NCI-H1436 treated with DMSO at 0.1 percent for 48 hours (cell line): ENCODE results near the gene HMX3.

Source experiments
- DNase-seq: peaks from one replicate; lab custom pipeline; 2025; lab: John Stamatoyannopoulos, UW

HMX3 gene

DNA sequence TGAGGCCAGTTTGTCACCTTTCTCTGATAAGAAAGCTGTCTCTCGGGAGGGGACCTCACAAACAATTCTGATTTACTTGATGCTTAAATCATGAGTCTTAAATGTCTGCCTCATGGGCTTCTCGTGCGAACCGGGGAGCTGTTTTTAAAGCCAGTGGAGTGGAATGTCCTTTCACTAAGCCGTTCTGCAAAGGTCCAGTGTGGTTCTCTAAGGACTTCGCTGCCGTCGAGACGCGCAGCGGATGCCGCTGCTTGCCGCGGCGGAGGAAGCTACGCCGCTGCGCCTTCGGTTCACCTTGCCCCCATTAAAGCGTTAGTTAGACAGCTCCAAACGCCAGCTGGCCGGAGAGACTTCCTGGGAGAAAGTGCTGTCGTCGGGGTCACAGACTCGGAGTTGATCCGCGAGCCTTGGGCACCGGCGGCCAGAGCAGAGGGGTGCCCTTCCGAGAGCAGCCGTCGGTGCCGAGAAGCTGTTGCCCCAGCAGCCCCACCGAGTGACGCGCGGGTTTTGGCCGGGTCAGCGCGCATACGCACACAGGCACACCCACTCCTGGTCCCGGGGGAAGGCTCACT lies 1.3 kb upstream of the HMX3 start:
- DNase-seq = no peak

DNA sequence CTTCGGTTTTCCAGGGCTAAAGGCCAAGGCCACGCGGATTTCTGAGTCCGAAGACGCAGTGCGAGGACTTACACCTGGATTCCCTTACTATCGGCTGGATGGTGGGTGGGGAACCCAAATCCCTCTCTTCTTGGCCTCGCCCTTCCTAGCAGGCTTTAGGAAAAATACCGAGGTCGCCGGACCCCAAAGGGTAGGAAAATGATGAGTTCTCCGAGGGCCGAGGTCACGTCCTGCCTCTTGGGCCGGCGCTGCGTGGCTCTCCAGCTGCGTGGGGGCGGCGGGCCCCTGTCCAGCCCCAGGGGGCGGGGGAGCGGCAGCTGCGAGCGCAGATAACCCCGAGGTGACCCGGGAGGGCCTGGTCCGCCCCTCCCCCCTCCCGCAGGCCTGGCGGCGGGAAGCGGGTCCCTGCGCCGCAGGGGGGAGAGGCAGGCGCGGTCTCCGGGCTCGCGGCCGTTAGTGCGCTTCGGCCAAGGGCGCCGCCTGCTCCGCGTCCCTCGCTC lies 805 bp upstream of the HMX3 start:
- DNase-seq = no peak

DNA sequence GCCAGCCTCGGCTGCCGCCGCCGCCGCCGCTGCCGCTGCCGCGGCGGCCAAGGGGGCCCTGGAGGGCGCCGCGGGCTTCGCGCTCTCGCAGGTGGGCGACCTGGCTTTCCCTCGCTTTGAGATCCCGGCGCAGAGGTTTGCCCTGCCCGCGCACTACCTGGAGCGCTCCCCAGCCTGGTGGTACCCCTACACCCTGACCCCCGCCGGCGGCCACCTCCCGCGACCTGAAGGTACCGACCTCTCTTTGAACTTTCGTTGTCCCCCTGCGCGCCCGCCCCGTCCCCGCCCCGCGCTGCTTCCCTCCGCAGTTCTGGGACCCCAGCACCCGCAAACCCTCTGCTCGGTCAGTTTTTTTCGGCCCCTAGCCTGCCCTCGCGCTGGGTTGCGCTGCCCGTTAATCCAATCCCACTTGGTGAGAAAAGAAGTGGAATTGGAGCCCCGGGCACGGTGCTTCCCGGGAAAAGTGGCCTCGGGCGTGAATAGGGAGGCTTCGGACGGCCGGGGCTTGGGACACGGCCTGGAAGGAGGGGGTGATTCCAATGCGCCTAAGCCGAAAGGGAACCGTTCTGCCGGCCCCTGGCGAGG lies 543 bp downstream of the HMX3 start:
- no peak for DNase-seq

DNA sequence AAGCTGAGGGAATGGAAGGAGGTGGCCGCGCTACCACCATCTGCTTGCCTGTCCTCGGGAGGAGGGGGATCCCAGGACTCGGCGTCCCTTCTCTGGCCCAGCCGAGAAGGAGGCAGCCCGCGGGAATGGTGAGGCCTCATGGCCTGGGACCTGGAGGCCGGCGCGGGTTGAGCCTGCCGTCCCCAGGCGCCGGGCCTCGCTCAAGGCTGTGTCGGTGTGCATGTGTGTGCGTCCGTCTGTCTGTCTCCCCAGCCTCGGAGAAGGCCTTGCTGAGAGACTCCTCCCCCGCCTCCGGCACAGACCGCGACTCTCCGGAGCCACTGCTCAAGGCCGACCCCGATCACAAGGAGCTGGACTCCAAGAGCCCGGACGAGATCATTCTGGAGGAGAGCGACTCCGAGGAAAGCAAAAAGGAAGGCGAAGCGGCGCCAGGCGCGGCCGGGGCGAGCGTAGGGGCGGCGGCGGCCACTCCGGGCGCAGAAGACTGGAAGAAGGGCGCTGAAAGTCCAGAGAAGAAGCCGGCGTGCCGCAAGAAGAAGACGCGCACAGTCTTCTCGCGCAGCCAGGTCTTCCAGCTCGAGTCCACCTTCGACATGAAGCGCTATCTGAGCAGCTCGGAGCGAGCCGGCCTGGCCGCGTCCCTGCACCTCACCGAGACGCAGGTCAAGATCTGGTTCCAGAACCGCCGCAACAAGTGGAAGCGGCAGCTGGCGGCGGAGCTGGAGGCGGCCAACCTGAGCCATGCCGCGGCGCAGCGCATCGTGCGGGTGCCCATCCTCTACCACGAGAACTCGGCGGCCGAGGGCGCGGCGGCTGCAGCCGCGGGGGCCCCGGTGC lies 1.3 kb downstream of the HMX3 start:
- no peak for DNase-seq

DNA sequence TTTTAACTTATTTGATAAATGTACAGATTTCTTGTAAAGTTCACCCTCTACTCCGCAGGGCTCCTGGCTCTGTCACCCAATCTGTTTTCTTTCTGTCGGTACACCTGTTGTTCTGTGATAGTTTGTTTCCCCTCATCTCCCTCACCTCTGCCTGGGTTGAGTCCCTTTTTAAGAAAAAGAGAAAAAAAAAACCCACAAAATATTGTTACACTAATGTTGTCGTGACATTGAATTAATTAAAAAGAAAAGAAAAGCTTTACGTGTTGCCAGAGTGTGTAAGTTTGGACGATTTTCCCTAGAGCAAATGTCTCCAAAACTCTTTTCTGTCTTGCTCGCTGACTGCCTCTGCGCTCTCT lies 3.4 kb downstream of the HMX3 start:
- no peak for DNase-seq

DNA sequence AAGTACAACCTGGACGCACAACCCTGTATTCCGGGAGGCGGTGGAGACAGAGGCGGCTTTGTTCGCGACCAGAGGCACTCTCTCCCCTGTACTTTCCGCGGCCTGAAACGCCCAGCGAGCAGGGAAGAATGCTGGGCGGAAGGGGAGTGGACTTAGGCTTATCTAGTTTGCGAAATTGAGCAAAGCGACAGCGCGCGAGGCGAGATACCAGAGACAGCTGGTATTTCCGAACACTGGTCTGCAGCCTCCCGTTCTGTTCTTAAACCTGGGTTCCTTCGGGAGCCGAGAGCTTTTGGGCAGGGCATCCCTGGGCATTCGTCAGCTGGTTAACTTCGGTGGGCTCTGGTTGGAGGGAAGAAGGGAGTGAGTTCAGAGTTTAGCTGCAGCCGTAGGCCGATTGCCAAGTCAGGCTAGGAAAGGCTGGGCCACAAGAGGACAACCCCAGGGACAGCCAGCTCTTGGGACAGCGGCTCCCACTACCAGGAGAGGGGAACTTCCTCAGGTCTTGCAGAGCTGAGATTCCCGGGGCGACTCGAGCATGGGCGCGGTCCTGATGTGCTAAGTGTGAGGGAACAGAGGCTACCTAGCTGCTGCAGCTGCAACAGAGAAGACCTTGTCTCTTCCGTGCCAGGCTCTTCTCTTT lies 3.9 kb downstream of the HMX3 start:
- DNase-seq = no peak

DNA sequence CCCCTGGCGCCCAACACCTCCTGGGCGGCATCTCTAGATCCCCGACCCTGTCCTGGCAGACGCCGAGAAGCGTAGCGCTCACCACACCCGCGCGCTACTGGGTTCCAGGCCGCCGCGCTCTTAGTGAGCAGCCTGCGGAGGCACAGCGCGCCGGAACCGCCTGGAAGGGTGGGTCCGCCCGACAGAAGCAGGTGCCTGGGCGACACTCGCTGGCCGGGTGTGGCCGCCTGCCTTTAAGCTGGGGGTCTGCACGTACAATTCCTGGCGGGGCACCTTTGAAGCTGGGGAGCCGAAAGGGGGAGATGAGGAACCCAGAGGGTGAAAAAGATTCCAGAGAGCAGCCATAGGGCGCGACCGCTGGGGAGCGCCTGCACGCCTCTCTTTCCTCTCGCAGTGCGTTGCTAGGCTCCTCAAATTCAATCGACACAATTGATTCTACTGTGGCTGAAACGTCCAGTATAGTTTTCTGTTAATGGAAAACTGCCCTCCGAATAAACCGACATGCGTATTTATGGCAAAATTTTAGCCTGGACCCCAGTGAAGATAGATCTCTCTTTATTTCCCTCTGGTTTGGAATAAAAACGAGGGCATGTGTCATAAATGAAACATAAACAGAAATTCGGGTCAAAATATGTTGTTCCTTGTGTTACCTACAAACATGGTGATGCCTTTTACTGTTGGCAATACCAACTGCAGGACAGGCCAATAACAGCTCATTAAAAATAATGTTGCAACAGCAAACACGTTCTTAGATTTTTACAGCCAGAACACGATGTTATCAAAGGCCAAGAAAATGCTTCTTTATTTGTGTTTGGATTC lies 4.6 kb downstream of the HMX3 start:
- no peak for DNase-seq

DNA sequence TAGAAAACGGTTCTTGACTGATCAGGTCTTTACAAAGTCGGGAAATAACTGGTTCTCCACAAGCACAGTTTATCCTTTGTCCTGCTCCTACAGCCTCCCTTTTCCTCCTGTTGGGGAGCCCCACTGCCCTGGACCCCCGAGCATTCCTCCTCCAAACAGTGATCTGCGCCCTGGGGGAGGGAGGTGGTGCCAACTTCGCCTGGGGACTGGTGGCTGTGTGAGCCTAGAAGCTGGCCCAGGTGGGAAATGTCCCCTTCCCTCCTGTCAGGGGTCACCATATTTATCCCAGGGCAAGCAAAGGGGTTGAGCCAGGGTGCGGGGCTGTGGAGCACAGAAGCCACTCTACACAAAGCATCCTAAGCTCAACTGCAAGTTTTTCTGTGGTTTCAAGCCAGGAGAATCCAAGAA lies 5.2 kb downstream of the HMX3 start:
- DNase-seq = no peak

DNA sequence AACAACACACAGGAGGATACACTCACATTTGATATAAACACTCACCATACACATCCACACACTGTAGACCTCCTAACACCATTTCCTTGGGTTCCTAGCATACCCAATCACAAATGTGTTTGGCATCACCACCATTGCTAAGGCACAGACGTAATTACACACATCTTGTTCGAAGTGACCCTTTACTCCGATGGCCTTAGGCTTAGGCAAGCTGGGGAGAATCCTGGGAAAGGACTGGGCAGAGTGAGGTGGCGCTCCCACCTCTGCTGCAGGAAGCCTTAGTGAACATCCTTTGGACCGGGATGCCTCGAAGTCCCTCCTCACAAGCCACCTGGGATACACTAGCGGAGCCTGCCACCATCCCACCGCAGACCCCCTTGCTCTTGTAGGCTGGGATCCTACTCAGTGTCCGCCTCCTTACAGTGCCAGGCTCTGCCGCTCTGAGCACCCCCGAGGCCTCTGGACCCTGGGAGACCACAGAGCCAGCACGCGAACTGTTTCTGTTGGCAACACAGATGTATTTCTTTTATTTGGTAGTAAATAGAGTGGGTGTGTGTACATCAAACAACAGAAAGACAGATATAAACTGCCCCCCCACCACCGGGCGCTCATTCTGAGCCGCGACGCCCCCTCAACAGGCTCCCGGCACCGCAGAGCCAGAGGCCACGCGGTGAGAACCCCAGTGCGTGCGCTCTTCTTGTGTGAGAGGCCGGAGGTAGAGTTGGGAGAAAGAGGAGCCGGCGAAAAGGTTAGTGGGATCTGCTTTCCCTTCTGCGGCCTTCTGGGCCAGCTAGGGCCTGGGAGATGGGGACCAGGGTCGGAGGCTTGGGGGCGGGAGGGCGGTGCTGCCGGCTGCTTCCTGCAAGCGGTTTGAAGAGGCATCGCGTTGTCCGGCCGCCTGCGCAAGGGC lies 6.3 kb downstream of the HMX3 start:
- no peak for DNase-seq

DNA sequence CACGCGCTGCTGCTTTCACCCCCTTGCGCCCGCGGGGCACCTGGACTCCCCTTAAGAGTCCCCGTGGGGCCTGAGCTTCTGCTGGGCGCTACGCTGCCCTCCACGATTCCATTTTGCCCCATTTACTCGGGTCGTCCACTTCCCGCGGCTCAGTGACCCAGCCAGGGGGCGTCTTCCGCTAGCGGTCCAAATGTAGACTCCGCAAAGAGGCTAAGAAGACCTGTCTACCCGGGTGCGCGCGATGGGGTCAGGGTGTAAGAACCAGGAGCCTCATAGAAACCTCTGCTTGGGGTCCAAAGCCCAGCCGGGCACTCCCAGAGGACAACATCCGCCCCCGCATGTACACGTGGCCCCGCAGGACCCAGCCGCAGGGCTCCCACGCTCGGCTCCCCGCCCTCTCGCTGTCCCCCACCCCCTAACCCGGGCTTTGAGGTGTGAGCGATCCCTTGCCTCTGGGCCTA lies 7.0 kb downstream of the HMX3 start:
- no peak for DNase-seq

DNA sequence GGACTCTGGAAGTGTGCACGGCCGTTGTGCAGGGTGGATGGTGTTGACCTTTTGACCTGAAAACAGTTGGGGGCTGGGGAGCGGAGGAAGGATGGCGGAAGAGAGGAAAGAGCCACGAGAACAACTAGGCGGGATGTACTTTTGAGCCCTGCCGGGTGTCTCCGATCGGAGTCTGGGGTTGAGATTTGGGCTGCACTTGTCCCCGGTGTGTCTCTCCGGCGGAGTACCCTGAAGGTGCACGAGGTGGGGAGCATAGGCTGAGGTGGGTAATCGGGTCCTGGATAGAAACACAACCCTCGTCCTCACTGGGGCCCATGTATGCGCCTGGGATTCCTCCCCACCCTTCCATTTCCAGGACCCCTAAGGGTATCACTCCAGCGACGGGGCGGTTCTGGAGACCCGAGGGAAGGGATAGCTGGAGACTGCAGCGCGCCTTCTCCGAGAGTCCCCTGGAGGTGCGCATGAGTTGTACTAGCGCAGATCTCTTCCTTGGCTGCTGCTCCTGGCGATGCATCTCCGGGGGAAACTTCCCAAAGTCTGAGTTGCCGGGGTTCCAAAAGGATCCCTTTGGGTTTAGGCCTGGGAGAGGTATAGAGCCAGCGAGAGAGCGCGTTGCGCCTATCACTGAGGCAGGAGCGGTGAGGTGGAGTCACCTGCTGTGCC lies 7.5 kb downstream of the HMX3 start:
- DNase-seq = no peak

DNA sequence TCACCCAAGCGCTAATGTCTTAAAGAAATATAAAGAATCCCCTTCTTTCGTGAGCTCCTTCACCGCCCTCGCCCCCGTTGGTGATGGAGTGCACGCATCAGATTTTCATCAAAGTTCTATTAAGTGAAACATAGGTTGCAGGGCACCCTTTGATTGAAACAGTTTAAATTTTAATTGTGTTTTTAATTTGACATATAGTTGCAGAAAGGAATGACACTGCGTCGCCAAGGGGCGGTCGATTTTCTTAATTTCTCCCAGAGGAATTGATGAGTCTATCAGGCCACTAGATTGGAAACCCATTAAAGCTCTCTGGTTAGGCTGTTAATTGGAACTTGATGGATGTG lies 8.0 kb downstream of the HMX3 start:
- no peak for DNase-seq

DNA sequence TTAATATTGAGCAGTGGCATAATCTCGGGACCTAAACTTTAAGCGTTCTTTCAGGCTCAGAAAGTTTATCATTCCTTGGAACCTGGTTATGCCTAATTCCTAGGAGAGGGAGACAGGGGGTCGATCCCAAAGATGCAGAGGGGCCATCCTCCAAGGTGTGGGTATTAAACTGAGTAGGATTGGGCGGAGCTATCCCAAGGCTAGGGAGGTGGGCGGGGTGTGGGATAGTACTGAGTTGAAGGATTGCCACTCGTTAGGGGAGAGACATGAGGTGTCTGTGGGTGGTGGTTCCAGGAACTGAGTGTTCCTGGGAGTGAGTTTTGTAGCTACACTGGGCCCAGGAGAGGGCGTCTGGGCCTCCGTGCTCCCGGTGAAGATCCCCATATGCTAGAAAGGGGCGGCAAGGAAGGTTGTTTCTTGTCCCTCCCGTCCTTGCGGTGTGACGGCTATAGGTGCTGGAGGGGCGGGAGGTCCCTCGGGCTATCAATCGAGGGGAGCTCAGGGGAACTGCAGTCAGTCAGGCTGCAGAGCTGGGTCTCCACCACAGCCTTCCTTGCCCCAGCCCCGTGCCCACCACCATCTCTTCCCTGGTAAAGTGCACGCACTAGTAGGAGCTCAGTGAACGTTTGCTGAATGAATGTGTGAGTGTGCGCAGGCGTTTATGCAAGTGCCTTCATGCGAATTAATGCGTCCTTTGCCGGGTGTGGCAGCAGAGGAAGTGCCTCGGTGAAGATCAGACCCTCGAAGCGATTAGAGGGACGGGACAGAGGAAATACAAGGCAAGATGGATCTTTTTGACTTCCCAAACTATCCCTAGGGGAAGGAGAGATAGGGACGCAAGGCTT lies 9.1 kb downstream of the HMX3 start:
- no peak for DNase-seq

DNA sequence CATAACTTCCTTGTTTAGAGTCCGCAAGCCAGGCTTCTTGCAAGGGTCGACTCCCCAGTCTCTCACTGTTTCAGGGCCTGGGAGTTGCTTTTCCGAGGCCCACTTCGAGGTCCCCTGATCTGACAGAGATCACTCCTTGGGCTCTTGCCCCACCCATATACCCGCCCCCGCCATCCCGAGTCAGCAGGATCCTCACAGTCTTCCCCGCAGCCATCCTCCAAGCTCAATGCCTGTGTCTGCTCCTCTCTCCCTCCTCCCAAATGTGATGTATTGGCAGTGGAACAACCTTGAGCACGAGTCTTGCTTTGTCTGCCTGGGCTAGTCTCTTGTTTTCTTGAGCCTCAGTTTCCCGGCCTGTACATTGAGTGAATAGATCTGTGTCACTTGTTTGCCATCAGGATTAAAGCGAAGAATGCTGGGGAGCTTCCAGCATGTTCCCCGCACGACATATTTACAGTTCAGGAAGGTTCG lies 9.8 kb downstream of the HMX3 start:
- DNase-seq = no peak

DNA sequence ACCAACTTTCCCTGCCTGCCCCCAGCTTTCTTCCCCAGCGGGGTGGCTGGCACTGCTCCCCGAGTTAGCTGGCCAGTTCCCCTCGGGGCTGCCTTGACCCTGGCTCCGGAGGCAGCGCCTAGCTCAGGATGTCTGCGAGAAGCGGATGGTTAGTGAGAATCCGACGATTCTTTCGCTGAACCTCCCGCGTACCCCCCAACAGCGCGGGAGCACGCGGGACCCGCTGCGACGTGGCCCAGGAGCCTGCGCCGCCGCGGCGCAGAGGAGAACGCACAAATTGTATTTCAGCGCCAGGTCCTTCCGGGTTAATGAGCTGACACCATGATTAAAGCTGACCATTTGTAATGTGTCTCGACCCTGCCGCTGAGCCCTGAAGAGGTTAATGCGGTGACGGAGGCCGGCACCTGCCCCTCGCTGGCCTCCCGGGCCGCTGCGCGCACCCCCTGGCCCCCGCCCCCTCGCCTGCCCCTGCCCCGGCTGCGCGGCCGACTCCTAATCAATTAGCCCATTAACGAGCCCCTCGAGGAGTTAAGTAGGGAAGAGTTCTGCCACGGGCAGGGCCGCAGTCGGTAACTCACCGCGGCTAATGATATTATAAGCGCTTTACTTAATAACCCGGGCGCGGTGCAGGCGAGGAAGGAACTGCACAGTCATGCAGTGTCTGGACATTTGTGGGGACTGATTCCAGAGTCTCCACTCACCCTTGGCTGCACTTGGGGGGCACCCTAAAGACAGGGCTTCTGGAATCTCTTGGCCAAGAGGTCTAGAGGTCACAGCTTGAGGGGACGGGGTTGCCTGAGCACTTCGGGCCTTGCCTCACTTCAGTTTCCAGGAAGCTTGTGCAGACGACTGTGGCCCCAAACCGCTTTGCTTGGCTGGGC lies 10.5 kb downstream of the HMX3 start:
- no peak for DNase-seq

DNA sequence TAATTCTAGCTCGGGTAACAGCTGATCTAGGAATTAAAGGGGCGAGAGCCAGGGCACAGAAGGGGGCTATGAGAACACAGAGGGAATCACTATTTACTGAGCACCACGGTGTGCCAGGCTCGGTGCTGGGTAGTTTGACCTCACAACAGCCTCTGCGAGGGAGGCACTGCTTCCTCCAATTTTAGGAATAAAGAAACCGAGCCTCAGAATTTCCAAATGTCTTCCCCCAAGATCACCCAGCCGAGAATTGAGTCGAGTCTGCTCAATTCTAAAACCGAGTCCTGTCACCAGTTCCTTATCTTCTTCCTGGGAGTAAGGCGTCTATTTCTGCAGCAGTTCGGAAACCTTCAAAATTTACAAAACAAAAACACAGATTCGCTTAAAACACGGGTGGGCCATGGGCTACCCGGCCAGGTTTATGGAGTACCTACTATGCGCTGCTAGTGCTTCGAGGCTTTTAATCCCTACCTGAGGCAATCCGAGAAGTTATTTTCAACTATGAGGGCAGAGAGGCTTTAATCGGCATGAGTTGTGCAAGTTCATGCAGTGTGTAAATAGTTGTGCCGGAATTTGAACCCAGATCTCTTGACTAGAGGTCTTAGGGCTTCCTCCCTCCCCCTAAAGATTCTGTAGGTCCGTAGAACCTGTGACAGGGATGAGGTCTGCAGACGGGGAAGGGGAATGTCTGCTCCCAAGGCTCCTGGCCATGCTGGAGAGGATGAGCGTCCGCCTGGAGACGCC lies 11.3 kb downstream of the HMX3 start:
- DNase-seq = no peak

DNA sequence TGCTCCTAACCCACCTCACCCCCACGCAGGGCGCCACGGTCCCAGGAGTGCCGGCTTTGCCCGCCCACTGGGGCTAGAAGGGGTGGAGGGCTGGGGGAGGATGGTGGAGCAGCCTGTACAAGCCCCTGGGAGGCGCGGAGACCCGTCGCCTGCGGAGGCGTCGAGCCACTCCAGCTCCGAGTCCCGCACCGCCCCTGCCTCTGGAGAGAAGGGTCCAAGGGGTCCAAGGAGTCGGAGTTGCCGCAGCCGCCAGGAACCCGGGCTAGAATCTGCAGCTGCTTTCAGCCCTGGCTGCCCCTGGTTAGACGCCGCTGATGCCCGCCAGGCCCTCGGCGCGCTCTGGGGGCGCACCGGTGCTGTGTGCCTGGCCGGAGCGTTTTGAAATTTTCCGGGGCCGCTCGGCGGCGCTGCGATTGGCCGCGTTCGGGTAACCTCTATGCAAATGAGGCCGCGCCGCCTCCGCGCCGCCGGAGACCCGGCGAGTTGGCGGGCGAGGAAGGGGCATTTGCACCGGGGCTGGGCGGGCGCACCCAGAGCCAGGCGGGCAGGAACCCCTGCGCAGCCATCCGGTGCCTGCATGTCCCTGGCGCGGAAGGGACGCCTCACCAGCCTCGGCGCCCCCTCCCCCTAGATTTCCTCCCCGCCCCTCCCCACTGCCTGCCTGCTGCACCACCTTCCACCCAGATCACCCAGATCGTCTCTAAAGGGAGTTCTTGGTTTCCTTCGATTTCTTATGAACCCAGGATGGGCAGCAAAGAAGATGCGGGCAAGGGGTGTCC lies 12.1 kb downstream of the HMX3 start, which contains the start of gene HMX2:
HMX2 (plus strand) TSS at position 502 of the 779 bp plus-strand sequence; CDS start at position 745, 243 bp downstream.
- peak; percentile 50 for DNase-seq
